Common myeloid progenitor, CD34-positive (primary cell): ENCODE data around the gene KDM2B.

Experiments used
- CTCF ChIA-PET: fragments of 350-600 bp; sonication (Branson Sonifier 250); formaldehyde crosslinking; loops from one replicate; lab custom pipeline; 2021; ENCODE audit warnings: antibody characterized with exemption; lab: Charles Lee
- POLR2A ChIA-PET: fragments of 350-600 bp; sonication (Branson Sonifier 250); formaldehyde crosslinking; loops from one replicate; lab custom pipeline; 2021; ENCODE audit warnings: antibody characterized with exemption; lab: Charles Lee
- DNase-seq, 3 donors: peaks; one replicate each; pipeline versions ENCODE4 v3.0.0 to v3.0.0-alpha.2; 2013
- H3K27ac ChIP-seq, 2 experiments: 1 replicate in 1 of 2; 2 replicates in 1 of 2; pipeline ENCODE4 v1.7.0; 2013; ENCODE audit warnings: inconsistent platforms in 2 of 2, low read length in 2 of 2, mild to moderate bottlenecking in 2 of 2, low read depth in 1 of 2, moderate library complexity in 1 of 2; ENCODE audit not compliant: severe bottlenecking in 2 of 2, insufficient read depth in 1 of 2, poor library complexity in 1 of 2
- H3K27me3 ChIP-seq, 5 experiments: replicated peaks in 2 of 5; 1 replicate in 3 of 5; 2 replicates in 2 of 5; pipeline versions ENCODE4 v1.6.1 to v1.7.0; 2013; ENCODE audit warnings: low read length in 4 of 5, mild to moderate bottlenecking in 2 of 5, moderate library complexity in 2 of 5, inconsistent platforms in 1 of 5; ENCODE audit not compliant: insufficient read depth in 5 of 5, control insufficient read depth in 4 of 5
- H3K36me3 ChIP-seq, 4 experiments: 1 replicate in 2 of 4; 2 replicates in 2 of 4; pipeline versions ENCODE4 v1.6.1 to v1.7.0; 2013; ENCODE audit warnings: low read length in 3 of 4, control low read depth in 1 of 4, mild to moderate bottlenecking in 1 of 4; ENCODE audit not compliant: control insufficient read depth in 4 of 4, insufficient read depth in 4 of 4
- H3K4me1 ChIP-seq, 4 experiments: 1 replicate in 3 of 4; 2 replicates in 1 of 4; pipeline versions ENCODE4 v1.6.1 to v1.7.1; 2013; ENCODE audit warnings: low read length in 3 of 4, mild to moderate bottlenecking in 3 of 4, control low read depth in 1 of 4, inconsistent platforms in 1 of 4, moderate library complexity in 1 of 4; ENCODE audit not compliant: control insufficient read depth in 4 of 4, insufficient read depth in 4 of 4; ENCODE audit errors: control extremely low read depth in 1 of 4
- H3K4me3 ChIP-seq, 7 experiments: 1 replicate in 4 of 7; 2 replicates in 3 of 7; pipeline versions ENCODE4 v1.5.1 to v1.7.0; 2013; ENCODE audit warnings: mild to moderate bottlenecking in 7 of 7, low read length in 6 of 7, moderate library complexity in 6 of 7, inconsistent platforms in 2 of 7, low read depth in 2 of 7, control low read depth in 1 of 7; ENCODE audit not compliant: insufficient read depth in 4 of 7, control insufficient read depth in 1 of 7; ENCODE audit errors: extremely low read depth in 1 of 7
- H3K9me3 ChIP-seq, 5 experiments: 1 replicate in 4 of 5; 2 replicates in 1 of 5; pipeline versions ENCODE4 v1.6.1 to v1.7.1; 2013; ENCODE audit warnings: low read length in 4 of 5, mild to moderate bottlenecking in 2 of 5, inconsistent platforms in 1 of 5, low read depth in 1 of 5, moderate library complexity in 1 of 5; ENCODE audit not compliant: control insufficient read depth in 4 of 5, insufficient read depth in 2 of 5; ENCODE audit errors: control extremely low read depth in 1 of 5
- WGBS: methylation state at CpG from one replicate; pipeline ENCODE4 v1.1.5; 2013; ENCODE audit not compliant: insufficient coverage; 5-methylcytosine and 5-hydroxymethylcytosine counted together

The KDM2B gene

GRCh38 chr12:121499929-121500793, 80.7 kb downstream of the KDM2B start:
- ChIA-PET POLR2A (no interaction called here), CTCF (interaction anchor here (0.7 to 4.2 kb wide), 17 partner anchors 10 to 194 kb away, joined by 3 to 20 read pairs (median 5); partner anchors contain the start of gene MORN3)
- no peak overlapping the region for H3K27ac ChIP-seq
- no peak overlapping the region for H3K4me3 ChIP-seq
- 79% methylated on average over 15 of the region's 21 CpGs for whole genome bisulfite sequencing
- H3K36me3 ChIP-seq: peaks cover 0 to 19% (median 17%) of the 10 kb centered on the region in 4 experiments
- peaks cover 3 to 8% (median 7%) of the 10 kb centered on the region in 4 experiments for H3K4me1 ChIP-seq
- peak; percentile 46 to 66 (median 58) for DNase-seq
- no peaks in the 10 kb centered on the region for H3K27me3 ChIP-seq
- H3K9me3 ChIP-seq: no peaks in the 10 kb centered on the region

- WGBS: 98% methylated on average over 8 of the region's 8 CpGs
- H3K27ac ChIP-seq: no peak overlapping the region
Measured at GRCh38 chr12:121495746-121496145, 85.1 kb downstream of the KDM2B start.

GRCh38 chr12:121494093-121494787, 86.6 kb downstream of the KDM2B start:
- ChIA-PET CTCF (interaction anchor here (0.8 to 3.0 kb wide), 12 partner anchors 9 to 278 kb away, joined by 3 to 15 read pairs (median 4); partner anchors contain the start of gene MORN3), POLR2A (no interaction called here)
- Histone ChIP-seq H3K27me3 (no peaks in the 10 kb centered on the region), H3K4me3 (no peak overlapping the region), H3K4me1 (peaks cover 6 to 31% (median 28%) of the 10 kb centered on the region in 4 experiments), H3K36me3 (peaks cover 0 to 22% (median 2%) of the 10 kb centered on the region in 4 experiments), H3K27ac (no peak overlapping the region), H3K9me3 (no peaks in the 10 kb centered on the region)
- 78% methylated on average over 12 of the region's 19 CpGs for WGBS
- DNase-seq: peak; percentile 50 to 74 (median 59)

More at GRCh38 chr12:121495746-121496145, 85.1 kb downstream of the KDM2B start:
- Histone ChIP-seq H3K27me3 (no peaks in the 10 kb centered on the region), H3K4me1 (peaks cover 3 to 20% (median 18%) of the 10 kb centered on the region in 4 experiments), H3K4me3 (no peak overlapping the region), H3K36me3 (peaks cover 0 to 15% (median 1%) of the 10 kb centered on the region in 4 experiments), H3K9me3 (no peaks in the 10 kb centered on the region)
- DNase-seq: no peak
- POLR2A ChIA-PET: interaction anchor here (0.6 to 0.7 kb wide), 2 partner anchors 11 to 1073 kb away, joined by 3 to 6 read pairs; no protein-coding TSS in a partner anchor
- CTCF ChIA-PET: interaction anchor here (0.6 to 3.0 kb wide), 8 partner anchors 8 to 259 kb away, joined by 3 to 15 read pairs (median 4); partner anchors contain the start of gene MORN3

- H3K27me3 ChIP-seq: no peaks in the 10 kb centered on the region
- ChIA-PET POLR2A (interaction anchor here (0.6 to 1.0 kb wide), 3 partner anchors 15 to 832 kb away, joined by 3 to 7 read pairs (median 3); no protein-coding TSS in a partner anchor), CTCF (interaction anchor here (0.5 to 6.9 kb wide), 8 partner anchors 8 to 545 kb away, joined by 3 to 44 read pairs (median 4); no protein-coding TSS in a partner anchor)
- WGBS: 28% methylated on average over 9 of the region's 15 CpGs
- peak; percentile 25 to 85 (median 76) for DNase-seq
- no peaks in the 10 kb centered on the region for H3K9me3 ChIP-seq
- peak overlapping the region; percentile 15 to 60 for H3K27ac ChIP-seq
- H3K36me3 ChIP-seq: peaks cover 0 to 15% (median 2%) of the 10 kb centered on the region in 4 experiments
- H3K4me3 ChIP-seq: peak overlapping the region in 5 of 7 experiments; percentile 16 to 52 (median 36)
- peaks cover 3 to 23% (median 20%) of the 10 kb centered on the region in 4 experiments for H3K4me1 ChIP-seq
Measured at GRCh38 chr12:121490401-121491281, 90.2 kb downstream of the KDM2B start.

- Histone ChIP-seq H3K27ac (peak overlapping the region in 1 of 2 experiments; percentile 60), H3K9me3 (no peaks in the 10 kb centered on the region), H3K4me3 (peak overlapping the region in 1 of 7 experiments; percentile 19), H3K27me3 (no peaks in the 10 kb centered on the region), H3K36me3 (peaks cover 0 to 12% (median under 1%) of the 10 kb centered on the region in 4 experiments), H3K4me1 (peaks cover 3 to 23% (median 20%) of the 10 kb centered on the region in 4 experiments)
- ChIA-PET POLR2A (interaction anchor here (0.7 kb wide), 1 partner anchor 14 kb away, joined by 3 read pairs; no protein-coding TSS in a partner anchor), CTCF (interaction anchor here (0.5 to 6.9 kb wide), 7 partner anchors 9 to 1024 kb away, joined by 3 to 44 read pairs (median 3); no protein-coding TSS in a partner anchor)
- 85% methylated on average over 16 of the region's 16 CpGs for WGBS
- no peak for DNase-seq
Measured at GRCh38 chr12:121489874-121490273, 90.9 kb downstream of the KDM2B start.

- WGBS: 98% methylated on average over 6 of the region's 6 CpGs
- ChIA-PET POLR2A (no interaction called here), CTCF (no interaction called here)
- no peak for DNase-seq
- Histone ChIP-seq H3K36me3 (peaks cover 0 to 11% (median 2%) of the 10 kb centered on the region in 4 experiments), H3K4me3 (no peak overlapping the region), H3K27me3 (no peaks in the 10 kb centered on the region), H3K4me1 (peaks cover 0 to 6% (median 2%) of the 10 kb centered on the region in 4 experiments), H3K27ac (no peak overlapping the region), H3K9me3 (no peaks in the 10 kb centered on the region)
Measured at GRCh38 chr12:121484967-121485366, 95.9 kb downstream of the KDM2B start.
